SHP77 treated with DMSO at 0.1 percent for 48 hours (cell line): ENCODE results near the gene SARS1.
"Not testable (repeated sequence)": the region's sequence is repeated elsewhere in the genome, so short reads cannot be mapped to it uniquely, and the experiment has no call there.

Source experiments
- DNase-seq: peaks from one replicate; lab custom pipeline; 2025; lab: John Stamatoyannopoulos, UW

SARS1 gene

GRCh38 chr1:109192433-109192832, 21.3 kb upstream of the SARS1 start:
- no peak for DNase-seq

- DNase-seq = peak; percentile 23
These were observed 19.8 kb upstream of the SARS1 start for GRCh38 chr1:109193653-109194590.

- no peak for DNase-seq
These were observed 16.3 kb upstream of the SARS1 start for GRCh38 chr1:109197158-109198042.

GRCh38 chr1:109198043-109198695, 15.5 kb upstream of the SARS1 start:
- DNase-seq = no peak

- DNase-seq = no peak
These were observed 15.0 kb upstream of the SARS1 start for GRCh38 chr1:109198745-109199144.

- no peak for DNase-seq
These were observed 14.0 kb upstream of the SARS1 start for GRCh38 chr1:109199710-109200109.

GRCh38 chr1:109201123-109201703, 12.5 kb upstream of the SARS1 start:
- DNase-seq = no peak

GRCh38 chr1:109204484-109204883, 9.2 kb upstream of the SARS1 start:
- no peak for DNase-seq

GRCh38 chr1:109206339-109206738, 7.4 kb upstream of the SARS1 start:
- DNase-seq = no peak

GRCh38 chr1:109207467-109208103, 6.1 kb upstream of the SARS1 start:
- no peak for DNase-seq

GRCh38 chr1:109208394-109208793, 5.3 kb upstream of the SARS1 start:
- DNase-seq = no peak

- no peak for DNase-seq
These were observed 4.8 kb upstream of the SARS1 start for GRCh38 chr1:109208836-109209463.

GRCh38 chr1:109210058-109210457, 3.7 kb upstream of the SARS1 start:
- no peak for DNase-seq

GRCh38 chr1:109213345-109213823, 334 bp upstream of the SARS1 start:
- no peak for DNase-seq

- DNase-seq = peak; percentile 70
These were observed 1.2 kb downstream of the SARS1 start for GRCh38 chr1:109214695-109215623.

GRCh38 chr1:109216662-109217061, 2.9 kb downstream of the SARS1 start:
- no peak for DNase-seq

GRCh38 chr1:109218516-109218915, 4.8 kb downstream of the SARS1 start:
- no peak for DNase-seq

- not testable (repeated sequence) for DNase-seq
These were observed 7.5 kb downstream of the SARS1 start for GRCh38 chr1:109221201-109221600.

- DNase-seq = no peak
These were observed 11.6 kb downstream of the SARS1 start for GRCh38 chr1:109225308-109225707.
